ENCODE measurements around the gene FAM180B.
"Not testable (repeated sequence)": the region's sequence is repeated elsewhere in the genome, so short reads cannot be mapped to it uniquely, and the experiment has no call there.

The FAM180B gene

GRCh38 chr11:47599902-47600301 is 13.4 kb downstream of the FAM180B start:
- DNase-seq: no peak

GRCh38 chr11:47603295-47603694 is 16.8 kb downstream of the FAM180B start:
- DNase-seq: no peak

GRCh38 chr11:47605921-47606320 is 19.4 kb downstream of the FAM180B start:
- DNase-seq: no peak

- no peak for DNase-seq
Observed at GRCh38 chr11:47606731-47607130, 20.3 kb downstream of the FAM180B start.

GRCh38 chr11:47607380-47607779 is 20.9 kb downstream of the FAM180B start:
- no peak for DNase-seq

- DNase-seq: no peak
Observed at GRCh38 chr11:47609675-47610074, 23.2 kb downstream of the FAM180B start.

GRCh38 chr11:47611348-47611794 is 24.9 kb downstream of the FAM180B start:
- DNase-seq: no peak

GRCh38 chr11:47615249-47615648 is 28.8 kb downstream of the FAM180B start:
- no peak for DNase-seq

GRCh38 chr11:47616726-47617416 is 30.4 kb downstream of the FAM180B start:
- DNase-seq: no peak

GRCh38 chr11:47617417-47617809 is 30.9 kb downstream of the FAM180B start:
- DNase-seq: no peak

- DNase-seq: no peak
Observed at GRCh38 chr11:47620836-47621378, 34.4 kb downstream of the FAM180B start.

- DNase-seq: no peak
Observed at GRCh38 chr11:47626234-47626633, 39.8 kb downstream of the FAM180B start.

GRCh38 chr11:47628026-47628425 is 41.5 kb downstream of the FAM180B start:
- DNase-seq: no peak

GRCh38 chr11:47631473-47631872 is 45.0 kb downstream of the FAM180B start:
- DNase-seq: no peak

- not testable (repeated sequence) for DNase-seq
Observed at GRCh38 chr11:47636331-47636730, 49.9 kb downstream of the FAM180B start.
